DND-41 (cell line): Measurements from ENCODE around the gene ADAM33.

Experiments
- ATAC-seq: fragments of 200-7000 bp; cut with Tn5 transposase; 3 replicates; pipeline ENCODE4 v1.9.1; 2021; ENCODE audit warnings: low read depth; ENCODE audit not compliant: insufficient read depth
- DNase-seq: peaks from one replicate; pipeline ENCODE4 v3.0.0-alpha.2; 2020
- H2AFZ ChIP-seq: 2 replicates; pipeline ENCODE4 v1.6.0; 2012; ENCODE audit warnings: low read depth, low read length
- H3K27ac ChIP-seq: 2 replicates; pipeline ENCODE4 v1.5.1; 2012; ENCODE audit warnings: low read length, inconsistent platforms
- H3K27me3 ChIP-seq: fragments of 200-600 bp; sonication (generic); 2 replicates; pipeline ENCODE4 v1.6.0; 2012; ENCODE audit warnings: low read length, mild to moderate bottlenecking, inconsistent platforms; ENCODE audit not compliant: insufficient read depth, poor library complexity
- H3K36me3 ChIP-seq: 2 replicates; pipeline ENCODE4 v1.5.1; 2012; ENCODE audit warnings: low read length, inconsistent platforms; ENCODE audit not compliant: insufficient read depth
- H3K4me1 ChIP-seq: 2 replicates; pipeline ENCODE4 v1.5.1; 2012; ENCODE audit warnings: mild to moderate bottlenecking, low read length; ENCODE audit not compliant: insufficient read depth
- H3K4me2 ChIP-seq: 2 replicates; pipeline ENCODE4 v1.6.0; 2012; ENCODE audit warnings: mild to moderate bottlenecking, moderate library complexity, low read length, inconsistent platforms; ENCODE audit not compliant: insufficient read depth
- H3K4me3 ChIP-seq, 2 experiments: fragments of 200-600 bp in 1 of 2; shearing (Covaris generic) in 1 of 2; 2 replicates each; pipeline ENCODE4 v1.5.1; 2012 to 2016; ENCODE audit warnings: inconsistent platforms in 2 of 2, low read length in 2 of 2, mild to moderate bottlenecking in 2 of 2, low read depth in 1 of 2, moderate library complexity in 1 of 2
- H3K79me2 ChIP-seq: 2 replicates; pipeline ENCODE4 v1.6.0; 2012; ENCODE audit warnings: low read length, inconsistent platforms; ENCODE audit not compliant: insufficient read depth
- H3K9ac ChIP-seq: 2 replicates; pipeline ENCODE4 v1.6.0; 2012; ENCODE audit warnings: low read depth, mild to moderate bottlenecking, inconsistent platforms, low read length, moderate library complexity
- H3K9me3 ChIP-seq: 2 replicates; pipeline ENCODE4 v1.5.1; 2012; ENCODE audit warnings: low read length, moderate library complexity, mild to moderate bottlenecking, inconsistent platforms; ENCODE audit not compliant: insufficient read depth, severe bottlenecking
- H4K20me1 ChIP-seq: 2 replicates; pipeline ENCODE4 v1.6.0; 2012; ENCODE audit warnings: low read length; ENCODE audit not compliant: insufficient read depth
- EZH2 ChIP-seq: IDR thresholded peaks from 3 replicates; pipeline ENCODE4 v1.6.1; 2012; ENCODE audit warnings: borderline replicate concordance, low read depth, mild to moderate bottlenecking, moderate library complexity, low read length, inconsistent platforms; ENCODE audit not compliant: severe bottlenecking
- TF ChIP-seq, protein P1 (sequence below): IDR thresholded peaks from 2 replicates; pipeline ENCODE4 v1.5.1; 2012; ENCODE audit warnings: borderline replicate concordance, low read length, moderate library complexity, mild to moderate bottlenecking; ENCODE audit not compliant: poor library complexity, severe bottlenecking; ENCODE audit errors: extremely low read depth

Gene ADAM33

GRCh38 chr20:3716195-3716834 lies 34.5 kb upstream of the ADAM33 start:
- no peak overlapping the region for H3K4me2 ChIP-seq

GRCh38 chr20:3714092-3714491 lies 32.3 kb upstream of the ADAM33 start:
- H3K4me1 ChIP-seq: 0 out of 2 replicates have a peak, but pooled peaks cover 2% of the 10 kb centered on the region
- H3K79me2 ChIP-seq: no peaks in the 10 kb centered on the region
- 0 out of 2 replicates have a peak, but pooled peaks cover 7% of the 10 kb centered on the region for H4K20me1 ChIP-seq
- no peak for TF ChIP-seq EZH2
- TF ChIP-seq, protein P1, sequence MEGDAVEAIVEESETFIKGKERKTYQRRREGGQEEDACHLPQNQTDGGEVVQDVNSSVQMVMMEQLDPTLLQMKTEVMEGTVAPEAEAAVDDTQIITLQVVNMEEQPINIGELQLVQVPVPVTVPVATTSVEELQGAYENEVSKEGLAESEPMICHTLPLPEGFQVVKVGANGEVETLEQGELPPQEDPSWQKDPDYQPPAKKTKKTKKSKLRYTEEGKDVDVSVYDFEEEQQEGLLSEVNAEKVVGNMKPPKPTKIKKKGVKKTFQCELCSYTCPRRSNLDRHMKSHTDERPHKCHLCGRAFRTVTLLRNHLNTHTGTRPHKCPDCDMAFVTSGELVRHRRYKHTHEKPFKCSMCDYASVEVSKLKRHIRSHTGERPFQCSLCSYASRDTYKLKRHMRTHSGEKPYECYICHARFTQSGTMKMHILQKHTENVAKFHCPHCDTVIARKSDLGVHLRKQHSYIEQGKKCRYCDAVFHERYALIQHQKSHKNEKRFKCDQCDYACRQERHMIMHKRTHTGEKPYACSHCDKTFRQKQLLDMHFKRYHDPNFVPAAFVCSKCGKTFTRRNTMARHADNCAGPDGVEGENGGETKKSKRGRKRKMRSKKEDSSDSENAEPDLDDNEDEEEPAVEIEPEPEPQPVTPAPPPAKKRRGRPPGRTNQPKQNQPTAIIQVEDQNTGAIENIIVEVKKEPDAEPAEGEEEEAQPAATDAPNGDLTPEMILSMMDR: no peak
- no peaks in the 10 kb centered on the region for H3K27me3 ChIP-seq
- DNase-seq: no peak
- H3K27ac ChIP-seq: no peak overlapping the region
- no peak overlapping the region for H3K9ac ChIP-seq
- no peaks in the 10 kb centered on the region for H3K9me3 ChIP-seq
- no peak overlapping the region for H3K4me3 ChIP-seq
- H2AFZ ChIP-seq: no peak overlapping the region
- no peak overlapping the region for H3K4me2 ChIP-seq
- no peak for ATAC-seq
- no peaks in the 10 kb centered on the region for H3K36me3 ChIP-seq

More at GRCh38 chr20:3716195-3716834, 34.5 kb upstream of the ADAM33 start:
- Histone ChIP-seq H4K20me1 (no peaks in the 10 kb centered on the region), H3K36me3 (no peaks in the 10 kb centered on the region), H3K4me3 (no peak overlapping the region), H3K79me2 (no peaks in the 10 kb centered on the region), H3K4me1 (no peaks in the 10 kb centered on the region), H3K9me3 (no peaks in the 10 kb centered on the region), H3K27me3 (no peaks in the 10 kb centered on the region), H3K27ac (no peak overlapping the region), H3K9ac (no peak overlapping the region), H2AFZ (no peak overlapping the region)
- DNase-seq (peak; percentile 54), ATAC-seq (peak; percentile 89)
- TF ChIP-seq, protein P1: peak; percentile 86
- TF ChIP-seq EZH2: no peak

DNA sequence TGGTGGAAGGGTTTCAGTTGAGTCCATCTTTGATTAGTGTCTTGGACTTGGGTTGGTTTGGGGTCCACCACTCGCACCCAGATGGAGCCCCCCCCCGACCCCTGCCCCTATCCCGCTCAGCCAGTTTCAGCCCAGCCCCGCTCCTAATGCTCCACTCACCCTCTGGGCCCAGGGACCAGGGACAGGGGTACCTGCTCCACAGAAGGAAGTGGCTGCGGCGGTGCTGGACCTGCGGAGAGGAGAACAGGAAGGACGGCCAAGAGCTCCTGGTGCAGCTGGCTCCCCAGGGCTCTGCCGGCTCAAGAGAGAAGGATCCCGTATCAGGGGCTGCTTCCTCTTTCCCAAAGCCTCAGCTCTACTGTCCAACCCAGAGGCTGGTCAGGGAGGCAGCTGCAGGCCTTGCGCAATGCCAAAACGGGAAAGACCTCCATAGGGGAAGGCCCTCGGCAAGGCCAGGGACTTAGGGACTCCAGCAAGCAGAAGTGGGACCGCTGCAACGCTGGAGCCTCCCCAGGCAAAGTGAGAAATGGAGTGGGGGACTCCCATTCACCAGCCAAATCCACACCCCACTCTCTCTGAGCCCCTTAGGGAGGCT lies 30.6 kb upstream of the ADAM33 start, which contains the start of gene SIGLEC1:
TSS of gene SIGLEC1 (minus strand) at position 322 of the 595 bp plus-strand sequence. CDS start 5,472 bp downstream, outside the sequence.
- Histone ChIP-seq H3K27ac (no peak within 1 kb of the TSS), H3K79me2 (no peaks in the 10 kb centered on the region), H3K9ac (no peak within 1 kb of the TSS), H3K4me2 (no peak within 1 kb of the TSS), H3K36me3 (no peaks in the 10 kb centered on the region), H2AFZ (no peak within 1 kb of the TSS), H3K4me3 (no peak within 1 kb of the TSS), H3K27me3 (no peaks in the 10 kb centered on the region), H4K20me1 (0 out of 2 replicates have a peak, but pooled peaks cover 7% of the 10 kb centered on the region), H3K4me1 (0 out of 2 replicates have a peak, but pooled peaks cover 2% of the 10 kb centered on the region), H3K9me3 (no peaks in the 10 kb centered on the region)
- ATAC-seq (no peak), DNase-seq (no peak)
- TF ChIP-seq EZH2: no peak
- TF ChIP-seq, protein P1: no peak
